Measurements from ENCODE around the gene CAPN12.

CAPN12 gene

GRCh38 chr19:38684862-38685665, 59.2 kb downstream of the CAPN12 start:
- no peak overlapping the region for H3K4me3 ChIP-seq (ENCODE audit: low read depth, low read length)
- TF ChIP-seq CTCF (IDR thresholded peaks at IDR 0.05; ENCODE audit: control insufficient read depth, extremely low read depth, insufficient read depth): no peak
- DNase-seq (ENCODE audit: low read depth): no peak

GRCh38 chr19:38684078-38684861, 60.0 kb downstream of the CAPN12 start:
- peak; percentile 40 for DNase-seq (ENCODE audit: low read depth)
- peak overlapping the region; percentile 1; the same call in 1 of the 2 replicates for H3K4me3 ChIP-seq (ENCODE audit: low read depth, low read length)
- TF ChIP-seq CTCF (IDR thresholded peaks at IDR 0.05; ENCODE audit: control insufficient read depth, extremely low read depth, insufficient read depth): no peak

GRCh38 chr19:38683393-38684077, 60.7 kb downstream of the CAPN12 start:
- peak; percentile 99 for DNase-seq (ENCODE audit: low read depth)
- H3K4me3 ChIP-seq (ENCODE audit: low read depth, low read length): peak overlapping the region; percentile 4; the same call in 1 of the 2 replicates
- TF ChIP-seq CTCF (IDR thresholded peaks at IDR 0.05; ENCODE audit: control insufficient read depth, extremely low read depth, insufficient read depth): no peak

- no peak for DNase-seq (ENCODE audit: low read depth)
- 0 out of 2 replicates have a peak overlapping the region, but pooled peaks have one; percentile 4 for H3K4me3 ChIP-seq (ENCODE audit: low read depth, low read length)
- no peak for TF ChIP-seq CTCF (IDR thresholded peaks at IDR 0.05; ENCODE audit: control insufficient read depth, extremely low read depth, insufficient read depth)
Observed at GRCh38 chr19:38682872-38683392, 61.3 kb downstream of the CAPN12 start.

- H3K4me3 ChIP-seq (ENCODE audit: low read depth, low read length): no peak overlapping the region
- no peak for TF ChIP-seq CTCF (IDR thresholded peaks at IDR 0.05; ENCODE audit: control insufficient read depth, extremely low read depth, insufficient read depth)
- DNase-seq (ENCODE audit: low read depth): no peak
Observed at GRCh38 chr19:38682195-38682867, 61.9 kb downstream of the CAPN12 start.
